Gastrocnemius medialis (tissue), 4 donors: ENCODE measurements around the gene TSACC. TPM values are rescaled to one million over a fixed set of nuclear protein-coding genes. Genes with fewer than 3 reads are reported as not detected.

Source experiments
- ATAC-seq, 2 donors: fragments of 150-250 bp; one replicate each; pipeline ENCODE4 v1.9.1; 2016
- DNase-seq, 2 donors: peaks; one replicate each; pipeline ENCODE4 v3.0.0-alpha.2; 2019
- H3K27ac ChIP-seq, 4 donors: fragments of 200-600 bp; sonication (generic); 1 replicate in 1 of 4; 2 replicates in 3 of 4; pipeline ENCODE4 v1.5.1; 2016 to 2018; ENCODE audit warnings: mild to moderate bottlenecking in 2 of 4, moderate library complexity in 1 of 4
- H3K27me3 ChIP-seq, 3 donors: fragments of 200-600 bp; sonication (generic) in 2 of 3; 1 replicate in 1 of 3; 2 replicates in 2 of 3; pipeline versions ENCODE4 v1.5.1 to v1.6.0; 2016 to 2019; ENCODE audit warnings: mild to moderate bottlenecking in 1 of 3, moderate library complexity in 1 of 3
- H3K36me3 ChIP-seq, 2 donors: fragments of 200-600 bp; sonication (generic) in 1 of 2; one replicate each; pipeline ENCODE4 v1.5.1; 2017 to 2018
- H3K4me1 ChIP-seq, 2 donors: fragments of 200-600 bp; sonication (generic) in 1 of 2; one replicate each; pipeline ENCODE4 v1.5.1; 2016 to 2017; ENCODE audit warnings: mild to moderate bottlenecking in 2 of 2
- H3K4me3 ChIP-seq, 4 donors: fragments of 200-600 bp; sonication (generic) in 3 of 4; 1 replicate in 1 of 4; 2 replicates in 3 of 4; pipeline ENCODE4 v1.5.1; 2016 to 2019; ENCODE audit warnings: mild to moderate bottlenecking in 2 of 4
- H3K9me3 ChIP-seq, 3 donors: fragments of 200-600 bp; sonication (generic) in 2 of 3; 1 replicate in 1 of 3; 2 replicates in 2 of 3; pipeline ENCODE4 v1.5.1; 2016 to 2019
- POLR2A ChIP-seq, 2 donors: fragments of 450-650 bp; IDR thresholded peaks; one replicate each; pipeline ENCODE4 v1.6.1; 2017; ENCODE audit warnings: antibody characterized with exemption in 2 of 2, mild to moderate bottlenecking in 2 of 2, moderate library complexity in 2 of 2
- in situ Hi-C, 4 donors: fragments of 200-750 bp; cut with MboI; loops; one replicate each; pipeline versions ENCODE4 v1.15.0 to v1.8.0; 2017; ENCODE audit warnings: low sequenced_read_pairs in 4 of 4
- intact Hi-C: fragments of 100-400 bp; cut with DNase I; formaldehyde crosslinking; loops from one replicate; pipeline ENCODE4 v1.15.1; 2023; ENCODE audit warnings: low total_unique reads
- total RNA-seq, 4 donors: library from RNA; depleted of rRNA; stranded (reverse); fragments of >200 nt; gene quantifications; one replicate each; pipeline versions ENCODE4 v1.1.0 to v1.2.3, GENCODE V29; 2016
- TF ChIP-seq, protein P1 (sequence below), 5 experiments: fragments of 450-650 bp in 3 of 5; fragments of 200-600 bp in 2 of 5; sonication (generic) in 2 of 5; IDR thresholded peaks in 4 of 5; conservative IDR thresholded peaks in 1 of 5; 1 replicate in 4 of 5; 2 replicates in 1 of 5; pipeline ENCODE4 v1.5.1; 2016 to 2019; ENCODE audit warnings: antibody characterized with exemption in 5 of 5, mild to moderate bottlenecking in 3 of 5, moderate library complexity in 3 of 5

TSACC gene
- total RNA-seq, 4 donors from 2014 or later = not detected

DNA sequence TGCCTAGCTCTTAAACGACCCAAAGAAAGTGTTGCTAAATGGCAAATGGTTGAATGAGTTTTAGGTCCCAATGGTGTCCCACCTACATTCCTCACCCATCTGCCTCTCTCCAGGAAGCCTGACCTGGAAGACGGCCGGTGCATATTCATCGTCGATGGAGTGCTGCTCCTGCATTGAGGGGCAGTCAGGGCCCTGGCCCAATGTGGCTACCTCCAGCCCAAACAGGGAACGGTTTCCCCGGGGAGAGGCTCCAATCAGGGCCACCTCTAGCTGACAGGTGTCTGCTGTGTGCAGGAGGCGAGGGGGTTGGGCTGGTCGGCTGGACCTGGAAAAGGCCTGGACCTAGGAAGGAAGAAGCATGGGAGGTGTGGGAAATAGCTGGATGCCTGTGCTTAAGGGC lies 44.4 kb upstream of the TSACC start:
- in situ Hi-C loops = no loop called here
- ATAC-seq = no peak
- Histone ChIP-seq H3K36me3 (no peaks in the 10 kb centered on the region), H3K27ac (no peak overlapping the region), H3K4me1 (peaks cover 5 to 14% of the 10 kb centered on the region in 2 donors), H3K9me3 (no peaks in the 10 kb centered on the region), H3K27me3 (no peaks in the 10 kb centered on the region), H3K4me3 (no peak overlapping the region)
- no peak for DNase-seq
- intact Hi-C loops = no loop called here
- TF ChIP-seq, protein P1, sequence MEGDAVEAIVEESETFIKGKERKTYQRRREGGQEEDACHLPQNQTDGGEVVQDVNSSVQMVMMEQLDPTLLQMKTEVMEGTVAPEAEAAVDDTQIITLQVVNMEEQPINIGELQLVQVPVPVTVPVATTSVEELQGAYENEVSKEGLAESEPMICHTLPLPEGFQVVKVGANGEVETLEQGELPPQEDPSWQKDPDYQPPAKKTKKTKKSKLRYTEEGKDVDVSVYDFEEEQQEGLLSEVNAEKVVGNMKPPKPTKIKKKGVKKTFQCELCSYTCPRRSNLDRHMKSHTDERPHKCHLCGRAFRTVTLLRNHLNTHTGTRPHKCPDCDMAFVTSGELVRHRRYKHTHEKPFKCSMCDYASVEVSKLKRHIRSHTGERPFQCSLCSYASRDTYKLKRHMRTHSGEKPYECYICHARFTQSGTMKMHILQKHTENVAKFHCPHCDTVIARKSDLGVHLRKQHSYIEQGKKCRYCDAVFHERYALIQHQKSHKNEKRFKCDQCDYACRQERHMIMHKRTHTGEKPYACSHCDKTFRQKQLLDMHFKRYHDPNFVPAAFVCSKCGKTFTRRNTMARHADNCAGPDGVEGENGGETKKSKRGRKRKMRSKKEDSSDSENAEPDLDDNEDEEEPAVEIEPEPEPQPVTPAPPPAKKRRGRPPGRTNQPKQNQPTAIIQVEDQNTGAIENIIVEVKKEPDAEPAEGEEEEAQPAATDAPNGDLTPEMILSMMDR (IDR thresholded peaks at IDR 0.05 in 4 of 5, conservative IDR thresholded peaks at IDR 0.05 in 1 of 5) = no peak
- TF ChIP-seq POLR2A (IDR thresholded peaks at IDR 0.05) = no peak

DNA sequence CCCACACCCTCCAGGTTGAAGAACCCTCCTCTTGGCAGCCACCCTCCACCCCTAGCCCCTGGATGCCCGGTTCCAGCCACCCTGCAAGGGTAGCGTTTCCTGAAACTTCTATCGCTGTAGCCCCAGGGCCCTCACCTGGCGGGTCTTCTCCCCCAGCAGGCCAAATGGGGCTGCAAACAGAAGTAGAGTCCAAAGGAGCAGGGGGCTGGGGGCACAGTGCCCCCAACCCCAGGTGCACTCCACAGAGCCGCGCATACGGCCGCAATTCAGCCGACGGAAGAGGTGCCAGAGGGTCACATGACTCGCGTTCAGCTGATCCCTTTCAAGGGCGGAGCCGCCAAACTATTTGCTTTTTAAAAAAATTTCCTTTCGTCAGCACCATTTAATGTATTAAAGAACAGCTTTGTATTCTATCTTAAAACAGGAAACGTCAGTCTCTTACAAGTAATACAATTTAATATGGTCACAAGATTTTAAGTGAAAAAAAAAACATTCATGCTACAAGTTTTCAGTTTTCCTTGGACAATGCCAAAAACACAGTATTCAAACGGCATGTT lies 42.9 kb upstream of the TSACC start, which contains the start of gene GLMP:
GLMP (minus strand) TSS at position 289 of the 557 bp plus-strand sequence; CDS start at position 255, 34 bp downstream.
- in situ Hi-C loops = no loop called here
- TF ChIP-seq, protein P1 (IDR thresholded peaks at IDR 0.05 in 4 of 5, conservative IDR thresholded peaks at IDR 0.05 in 1 of 5) = no peak
- TF ChIP-seq POLR2A (IDR thresholded peaks at IDR 0.05) = peak in 1 of 2 donors; percentile 25
- Histone ChIP-seq H3K27ac (peak within 1 kb of the TSS in 3 of 4 donors; percentile 59 to 74 (median 73)), H3K9me3 (no peaks in the 10 kb centered on the region), H3K27me3 (no peaks in the 10 kb centered on the region), H3K4me3 (peak within 1 kb of the TSS; percentile 67 to 96 (median 83)), H3K36me3 (no peaks in the 10 kb centered on the region), H3K4me1 (peaks cover 5 to 14% of the 10 kb centered on the region in 2 donors)
- intact Hi-C loops = no loop called here
- peak; percentile 44 to 56 for DNase-seq
- ATAC-seq = peak; percentile 64 to 69

DNA sequence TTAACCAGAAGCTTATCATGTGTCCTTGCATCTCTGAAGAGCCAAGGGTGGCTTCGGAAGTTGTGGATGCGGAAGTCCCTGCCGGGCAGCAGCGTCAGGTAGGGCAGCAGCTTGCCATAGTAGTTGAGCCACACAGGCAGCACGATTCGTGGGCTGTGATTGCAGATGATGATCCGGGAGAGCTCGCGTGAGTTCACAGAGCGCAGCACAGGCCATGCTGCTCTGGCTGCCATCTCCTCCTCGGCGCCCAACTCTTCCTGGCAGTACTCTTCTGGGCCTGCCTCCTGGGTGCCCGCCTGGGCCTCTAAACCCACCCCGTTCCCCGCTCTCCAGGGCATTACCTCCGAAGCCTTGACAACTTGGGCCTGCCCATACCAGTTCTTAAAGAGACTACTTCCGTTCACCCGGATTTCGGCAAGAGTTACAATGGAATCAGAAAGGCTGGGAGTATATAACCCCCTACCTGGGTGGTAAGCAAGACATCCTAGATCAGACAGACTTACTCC lies 39.4 kb upstream of the TSACC start, which contains the start of gene VHLL:
VHLL (minus strand) TSS at position 456 of the 506 bp plus-strand sequence; CDS start at position 338, 118 bp downstream.
- TF ChIP-seq POLR2A (IDR thresholded peaks at IDR 0.05) = no peak
- TF ChIP-seq, protein P1 (IDR thresholded peaks at IDR 0.05 in 4 of 5, conservative IDR thresholded peaks at IDR 0.05 in 1 of 5) = no peak
- Histone ChIP-seq H3K4me3 (no peak within 1 kb of the TSS), H3K27me3 (no peaks in the 10 kb centered on the region), H3K36me3 (peaks cover 0 to 4% of the 10 kb centered on the region in 2 donors), H3K27ac (no peak within 1 kb of the TSS), H3K9me3 (no peaks in the 10 kb centered on the region), H3K4me1 (peaks cover 5 to 11% of the 10 kb centered on the region in 2 donors)
- intact Hi-C loops (no loop called here), in situ Hi-C loops (no loop called here)
- ATAC-seq = no peak
- no peak for DNase-seq

DNA sequence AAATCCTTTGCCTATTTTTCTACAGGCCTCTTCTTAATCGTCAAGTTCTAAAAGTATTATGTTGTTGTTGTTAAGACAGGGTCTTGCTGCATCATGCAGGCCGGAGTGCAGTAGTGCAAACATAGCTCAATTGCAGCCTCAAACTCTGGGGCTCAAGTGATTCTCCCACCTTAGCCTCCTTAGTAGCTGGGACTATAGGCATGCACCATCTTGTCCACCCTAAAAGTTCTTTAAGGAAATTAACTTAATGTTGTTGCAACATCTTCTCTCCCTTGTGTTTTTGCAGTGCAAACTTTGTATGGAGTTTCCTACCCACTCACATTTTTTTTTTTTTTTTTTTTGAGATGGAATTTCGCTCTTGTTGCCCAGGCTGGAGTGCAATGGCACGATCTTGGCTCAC lies 35.1 kb upstream of the TSACC start:
- no peak overlapping the region for H3K4me3 ChIP-seq
- peaks cover 0 to 34% of the 10 kb centered on the region in 2 donors for H3K36me3 ChIP-seq
- no peaks in the 10 kb centered on the region for H3K4me1 ChIP-seq
- TF ChIP-seq, protein P1 (IDR thresholded peaks at IDR 0.05 in 4 of 5, conservative IDR thresholded peaks at IDR 0.05 in 1 of 5) = no peak
- TF ChIP-seq POLR2A (IDR thresholded peaks at IDR 0.05) = no peak
- no peak overlapping the region for H3K27ac ChIP-seq
- no peak for DNase-seq
- H3K9me3 ChIP-seq = no peaks in the 10 kb centered on the region
- ATAC-seq = no peak
- no peaks in the 10 kb centered on the region for H3K27me3 ChIP-seq
- intact Hi-C loops (no loop called here), in situ Hi-C loops (no loop called here)
